ENCODE results near the gene ZNFX1. TPM values are rescaled to one million over a fixed set of nuclear protein-coding genes. Genes with fewer than 3 reads are reported as not detected.

ZNFX1 gene
- total RNA-seq, 1 donor from 2014 or later: 24.0 TPM

DNA sequence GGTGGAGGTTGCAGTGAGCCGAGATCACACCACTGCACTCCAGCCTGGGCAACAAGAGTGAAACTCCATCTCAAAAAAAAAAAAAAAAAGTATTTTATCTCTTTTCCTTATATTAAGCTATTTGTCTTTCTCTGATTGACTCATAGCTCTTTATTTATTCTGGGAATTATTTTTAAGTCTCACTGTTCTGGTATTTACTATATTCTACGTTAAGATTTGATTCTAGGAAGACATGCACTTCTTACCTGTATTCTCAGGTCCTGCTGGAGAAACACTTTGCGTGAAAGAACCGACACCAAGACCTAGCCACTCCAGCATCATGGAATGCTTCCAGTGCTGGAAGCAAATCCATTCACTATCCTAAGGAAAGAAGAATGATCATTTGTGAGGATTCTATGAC lies 17.6 kb downstream of the ZNFX1 start:
- intact Hi-C loops (cut with DNase I): no loop called here
- DNase-seq (ENCODE audit: low spot score): no peak

GRCh38 chr20:49259799-49260198 lies 18.1 kb downstream of the ZNFX1 start:
- intact Hi-C loops (cut with DNase I): no loop called here
- no peak for DNase-seq (ENCODE audit: low spot score)

DNA sequence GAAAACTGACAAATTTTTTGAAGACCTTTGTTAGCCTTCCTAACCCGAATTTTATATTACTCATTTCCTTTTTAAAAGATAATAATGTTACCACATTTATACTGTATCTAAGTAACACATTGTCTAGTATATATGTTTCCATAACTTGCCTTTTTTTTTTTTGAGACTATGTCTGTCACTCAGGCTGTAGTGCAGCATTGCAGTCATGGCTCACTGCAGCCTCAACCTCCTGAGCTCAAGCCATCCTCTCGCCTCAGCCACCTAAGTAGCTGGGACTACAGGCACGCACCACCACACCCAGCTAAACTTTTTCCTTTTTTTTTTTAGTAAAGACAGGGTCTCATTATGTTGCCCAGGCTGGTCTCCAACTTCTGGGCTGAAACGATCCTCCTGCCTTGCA lies 18.6 kb downstream of the ZNFX1 start:
- intact Hi-C loops (cut with DNase I): no loop called here
- DNase-seq (ENCODE audit: low spot score): no peak

DNA sequence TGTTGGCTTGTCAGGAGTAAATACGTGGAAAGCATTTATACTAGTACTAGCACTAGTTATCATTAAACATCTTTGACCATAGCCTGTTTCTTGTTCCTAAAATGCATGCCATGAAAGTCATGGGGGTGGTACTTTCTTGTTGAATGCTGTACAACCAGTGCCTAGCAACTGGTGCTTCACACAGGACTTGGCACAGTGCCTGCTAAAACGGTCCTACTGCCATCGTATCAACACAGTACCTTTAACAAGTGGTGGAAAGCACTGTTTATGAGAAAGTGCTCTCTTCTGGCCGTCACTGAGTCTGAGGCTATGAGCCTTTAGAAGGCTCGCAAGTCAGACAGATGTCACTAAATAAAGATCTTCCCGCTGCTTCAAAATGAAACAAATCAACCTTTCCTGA lies 21.6 kb downstream of the ZNFX1 start:
- intact Hi-C loops (cut with DNase I): no loop called here
- DNase-seq (ENCODE audit: low spot score): no peak

DNA sequence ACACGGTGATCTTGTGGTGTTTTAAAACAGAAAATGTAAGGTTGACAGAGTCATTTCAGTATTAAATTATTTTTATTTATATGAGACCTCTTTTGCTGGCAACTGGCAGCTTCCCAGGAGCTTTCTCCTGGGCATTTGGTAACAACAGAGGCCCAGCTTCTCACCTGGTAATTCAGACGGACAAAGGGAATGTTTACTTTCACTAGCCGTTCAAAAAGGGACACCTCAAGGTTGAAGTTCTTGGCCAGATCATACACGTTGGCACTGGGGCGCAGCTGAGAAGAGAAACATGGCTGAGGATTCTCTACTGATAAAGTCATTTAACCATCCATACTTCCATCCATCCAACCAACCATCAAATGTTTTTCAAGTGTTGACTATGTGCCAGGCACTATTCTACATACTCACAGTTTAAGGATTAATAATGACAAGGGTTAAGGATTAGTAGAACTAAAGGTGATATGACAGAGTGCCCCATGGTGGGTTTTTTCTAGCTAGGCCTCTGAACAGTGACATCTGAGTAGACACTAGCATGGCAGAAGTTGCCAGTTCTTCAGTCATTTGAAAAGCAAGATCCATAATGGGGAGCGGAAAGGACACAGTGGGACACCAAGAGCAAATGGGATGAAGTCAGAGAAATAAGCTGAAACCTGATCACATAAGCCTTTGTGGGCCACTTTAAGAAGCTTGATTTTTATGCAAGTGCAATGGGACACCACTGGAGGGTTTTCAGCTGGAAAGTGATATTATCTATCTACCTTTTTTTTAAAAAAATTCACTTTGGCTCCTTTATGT lies 25.1 kb downstream of the ZNFX1 start:
- DNase-seq (ENCODE audit: low spot score): no peak
- intact Hi-C loops (cut with DNase I): no loop called here

- intact Hi-C loops (cut with DNase I): no loop called here
- DNase-seq (ENCODE audit: low spot score): no peak
These were observed 28.8 kb downstream of the ZNFX1 start for GRCh38 chr20:49248879-49249665.

- DNase-seq (ENCODE audit: low spot score): no peak
- intact Hi-C loops (cut with DNase I): no loop called here
These were observed 29.6 kb downstream of the ZNFX1 start for GRCh38 chr20:49248301-49248700.

DNA sequence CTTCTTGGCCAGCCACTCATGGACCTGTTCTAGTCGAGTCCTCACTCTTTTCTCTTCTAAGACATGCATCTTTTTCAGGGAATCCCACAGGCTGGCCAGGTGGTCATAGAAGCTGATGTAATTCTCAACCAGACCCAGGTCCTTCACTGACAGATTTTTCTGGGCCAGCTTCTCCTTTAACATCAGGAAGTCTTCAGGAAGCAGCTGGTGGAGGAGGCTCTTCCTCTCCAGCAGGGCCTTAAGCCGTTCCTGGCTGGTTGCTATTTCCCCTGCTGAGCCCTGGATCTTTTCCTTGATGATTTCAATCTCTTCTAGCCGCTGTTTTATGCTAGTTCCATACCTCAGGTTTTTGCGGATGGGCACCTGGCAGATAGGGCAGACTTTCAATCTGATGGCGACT lies 30.1 kb downstream of the ZNFX1 start:
- no peak for DNase-seq (ENCODE audit: low spot score)
- intact Hi-C loops (cut with DNase I): no loop called here

DNA sequence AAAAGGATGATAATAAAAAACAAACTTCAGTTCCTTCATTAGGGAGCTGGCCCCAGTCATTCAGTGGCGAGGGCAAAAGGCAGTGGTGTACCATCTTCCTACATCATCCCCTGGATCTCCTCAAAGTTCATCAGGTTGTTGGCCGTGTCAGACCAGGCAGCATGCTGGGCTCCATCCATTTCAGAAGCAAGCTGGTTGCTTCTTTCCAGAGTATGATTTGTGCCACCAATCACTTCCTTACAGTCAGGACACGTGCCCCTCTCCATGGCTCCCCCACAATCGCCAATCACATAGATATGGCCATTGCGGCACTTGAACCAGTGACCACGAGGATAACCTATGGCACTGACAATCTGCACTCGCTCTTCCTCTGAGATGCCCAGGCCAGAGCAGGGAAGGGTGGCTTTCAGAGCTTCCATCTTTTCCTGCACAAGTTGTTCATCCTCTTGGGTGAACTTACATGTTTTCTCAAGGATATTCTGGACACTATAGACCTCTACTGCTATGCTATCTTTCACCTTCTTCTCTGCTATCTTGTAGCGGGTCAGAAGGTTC lies 30.6 kb downstream of the ZNFX1 start:
- no peak for DNase-seq (ENCODE audit: low spot score)
- intact Hi-C loops (cut with DNase I): no loop called here

GRCh38 chr20:49245921-49246740 lies 31.7 kb downstream of the ZNFX1 start:
- DNase-seq (ENCODE audit: low spot score): no peak
- intact Hi-C loops (cut with DNase I): no loop called here

DNA sequence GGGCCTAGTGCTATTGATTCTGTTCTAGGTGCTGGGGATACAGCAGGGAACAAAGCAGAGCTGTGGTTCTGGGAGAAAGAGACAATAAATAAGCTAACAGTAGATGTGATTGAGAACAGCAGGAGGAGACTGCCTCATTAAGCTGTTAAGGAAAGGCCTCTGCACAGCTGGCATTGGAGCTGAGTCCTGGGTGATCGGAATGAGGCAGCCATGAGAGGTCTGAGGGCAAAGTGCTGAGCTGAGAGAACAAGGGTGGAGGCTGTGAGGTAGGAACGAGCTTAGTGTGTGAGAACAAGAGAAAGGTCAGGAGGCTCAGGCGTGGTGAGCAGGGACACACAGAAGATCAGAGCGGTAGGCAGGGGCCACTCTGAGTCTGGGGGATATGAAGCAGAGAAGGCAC lies 40.3 kb downstream of the ZNFX1 start:
- DNase-seq (ENCODE audit: low spot score): no peak
- intact Hi-C loops (cut with DNase I): no loop called here

GRCh38 chr20:49236301-49236700 lies 41.6 kb downstream of the ZNFX1 start:
- intact Hi-C loops (cut with DNase I): no loop called here
- DNase-seq (ENCODE audit: low spot score): no peak

DNA sequence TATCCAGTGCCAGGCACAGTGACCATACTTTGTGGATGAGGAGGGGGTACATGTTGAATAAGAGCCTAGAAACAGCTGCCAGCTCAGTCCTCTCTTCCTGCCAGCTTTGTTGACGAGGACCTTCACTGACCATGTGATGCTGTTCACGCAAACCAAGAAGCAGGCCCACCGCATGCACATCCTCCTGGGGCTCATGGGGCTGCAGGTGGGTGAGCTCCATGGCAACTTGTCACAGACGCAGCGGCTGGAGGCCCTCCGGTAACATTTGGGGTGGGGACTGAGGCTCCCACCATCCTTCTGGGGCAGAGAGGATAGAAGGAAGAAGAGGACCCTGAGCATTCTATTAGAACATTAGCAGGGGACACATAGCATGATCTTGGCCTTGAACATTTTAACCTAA lies 43.0 kb downstream of the ZNFX1 start:
- intact Hi-C loops (cut with DNase I): no loop called here
- DNase-seq (ENCODE audit: low spot score): no peak

DNA sequence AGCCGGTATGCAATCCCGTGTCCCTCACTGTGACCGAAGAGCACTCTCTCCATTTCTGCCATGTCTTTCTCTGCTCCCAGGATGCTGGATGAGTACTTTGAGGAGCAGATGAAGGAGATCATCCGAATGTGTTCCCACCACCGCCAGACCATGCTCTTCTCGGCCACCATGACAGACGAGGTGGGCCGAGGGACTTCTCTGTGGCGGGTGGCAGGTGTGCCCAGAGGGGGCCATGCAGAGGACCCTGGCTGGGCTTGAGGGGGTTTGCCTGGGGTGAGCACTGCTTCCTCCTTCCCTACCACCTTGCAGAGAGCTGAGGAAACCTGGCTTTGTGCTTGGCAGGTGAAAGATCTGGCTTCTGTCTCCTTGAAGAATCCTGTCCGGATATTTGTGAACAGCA lies 44.6 kb downstream of the ZNFX1 start:
- DNase-seq (ENCODE audit: low spot score): no peak
- intact Hi-C loops (cut with DNase I): no loop called here

GRCh38 chr20:49231471-49231870 lies 46.4 kb downstream of the ZNFX1 start:
- DNase-seq (ENCODE audit: low spot score): no peak
- intact Hi-C loops (cut with DNase I): no loop called here

DNA sequence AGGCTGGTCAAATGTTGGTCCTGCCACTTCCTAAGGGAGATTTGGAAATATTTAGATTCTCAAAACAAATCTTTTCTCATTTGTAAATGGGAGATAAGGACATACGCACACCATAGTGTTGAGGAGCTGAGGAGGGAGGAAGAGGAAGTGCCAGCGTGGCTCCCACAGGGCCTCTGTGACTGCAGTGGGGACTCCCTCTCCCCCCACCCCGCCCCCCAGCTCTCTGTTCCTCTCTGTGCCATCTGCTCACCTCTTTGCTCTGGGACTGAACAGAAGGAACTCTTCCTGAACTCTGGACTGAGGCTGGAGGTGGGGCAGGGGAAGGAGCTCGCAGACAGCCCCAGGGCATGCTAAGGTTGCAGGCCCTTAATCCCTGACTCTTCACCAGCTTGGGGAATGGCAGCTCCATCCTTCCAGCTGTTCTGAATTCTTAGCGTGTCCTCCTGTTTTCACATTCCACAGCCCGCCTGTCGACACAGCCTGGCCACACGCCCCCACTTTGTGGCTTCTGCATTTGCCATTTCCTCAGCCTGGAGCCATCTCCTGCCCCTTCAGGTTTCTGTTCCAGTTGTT lies 47.2 kb downstream of the ZNFX1 start:
- DNase-seq (ENCODE audit: low spot score): no peak
- intact Hi-C loops (cut with DNase I): no loop called here

GRCh38 chr20:49230021-49230420 lies 47.8 kb downstream of the ZNFX1 start:
- DNase-seq (ENCODE audit: low spot score): no peak
- intact Hi-C loops (cut with DNase I): no loop called here

DNA sequence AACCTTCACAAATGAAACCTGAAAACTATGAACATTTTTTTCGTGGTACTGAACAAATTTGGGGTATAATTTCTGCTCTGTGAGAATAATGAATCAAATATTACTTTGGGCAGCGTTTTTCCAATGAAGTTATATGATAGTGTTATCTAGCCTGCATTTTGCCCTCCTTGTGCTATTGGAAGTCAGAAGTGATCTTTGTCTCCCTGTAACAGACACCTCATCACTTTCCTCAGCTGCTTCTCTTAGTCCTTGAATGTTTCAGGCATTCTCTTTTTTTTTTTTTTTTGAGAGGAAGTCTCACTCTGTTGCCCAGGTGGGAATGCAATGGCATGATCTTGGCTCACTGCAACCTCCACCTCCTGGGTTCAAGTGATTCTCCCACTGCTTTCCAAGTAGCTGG lies 48.5 kb downstream of the ZNFX1 start:
- intact Hi-C loops (cut with DNase I): no loop called here
- no peak for DNase-seq (ENCODE audit: low spot score)

DNA sequence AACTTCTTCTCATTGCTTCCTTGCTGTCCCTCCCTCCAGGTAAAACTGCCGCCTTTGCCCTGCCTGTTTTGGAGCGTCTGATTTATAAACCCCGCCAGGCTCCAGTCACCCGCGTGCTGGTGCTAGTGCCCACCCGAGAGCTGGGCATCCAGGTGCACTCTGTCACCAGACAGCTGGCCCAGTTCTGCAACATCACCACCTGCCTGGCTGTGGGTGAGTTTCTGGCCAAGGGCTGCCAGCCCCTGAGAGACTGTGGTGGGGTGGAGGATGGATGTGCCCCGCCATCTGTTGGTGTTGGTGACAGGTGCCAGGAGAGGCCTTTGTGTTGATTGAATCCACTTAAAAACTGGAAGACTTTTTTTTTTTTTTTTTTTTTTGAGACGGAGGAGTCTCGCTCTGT lies 49.2 kb downstream of the ZNFX1 start:
- intact Hi-C loops (cut with DNase I): no loop called here
- DNase-seq (ENCODE audit: low spot score): no peak

DNA sequence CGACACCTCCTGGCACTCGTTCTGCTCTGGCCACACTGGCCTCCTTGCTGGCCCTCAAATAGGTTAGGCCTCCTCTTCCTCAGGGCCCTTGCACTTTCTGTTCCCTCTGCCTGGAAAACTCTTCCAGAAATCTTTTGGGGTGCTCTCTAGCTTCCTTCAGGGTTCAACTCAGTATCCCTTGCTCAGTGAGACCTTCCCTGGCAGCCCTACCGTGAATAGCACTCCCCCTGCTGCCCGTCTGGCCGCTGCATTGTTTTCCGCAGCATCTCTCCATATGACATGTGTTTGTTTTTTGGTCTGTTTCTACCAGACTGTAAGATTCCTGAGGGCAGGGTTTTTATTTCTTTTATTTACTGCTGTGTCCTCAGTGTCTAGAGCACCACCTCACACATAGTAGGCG lies 52.0 kb downstream of the ZNFX1 start:
- no peak for DNase-seq (ENCODE audit: low spot score)
- intact Hi-C loops (cut with DNase I): no loop called here

Measured in cardiac septum (tissue), 1 donor.